Coronary artery (tissue), 2 donors: ENCODE results near the gene PHF13.

Experiments used
- DNase-seq: peaks from one replicate; pipeline ENCODE4 v3.0.0-alpha.2; 2017; ENCODE audit warnings: low spot score
- H3K27ac ChIP-seq, 2 donors: fragments of 200-600 bp; sonication (generic); one replicate each; pipeline ENCODE4 v1.5.1; 2016 to 2019
- H3K4me3 ChIP-seq: fragments of 200-600 bp; sonication (generic); 2 replicates; pipeline ENCODE4 v1.5.1; 2016; ENCODE audit warnings: mild to moderate bottlenecking, moderate library complexity
- TF ChIP-seq, protein P1 (sequence below): fragments of 200-600 bp; sonication (generic); IDR thresholded peaks from one replicate; pipeline ENCODE4 v1.5.1; 2019; ENCODE audit warnings: antibody characterized with exemption

The PHF13 gene

DNA sequence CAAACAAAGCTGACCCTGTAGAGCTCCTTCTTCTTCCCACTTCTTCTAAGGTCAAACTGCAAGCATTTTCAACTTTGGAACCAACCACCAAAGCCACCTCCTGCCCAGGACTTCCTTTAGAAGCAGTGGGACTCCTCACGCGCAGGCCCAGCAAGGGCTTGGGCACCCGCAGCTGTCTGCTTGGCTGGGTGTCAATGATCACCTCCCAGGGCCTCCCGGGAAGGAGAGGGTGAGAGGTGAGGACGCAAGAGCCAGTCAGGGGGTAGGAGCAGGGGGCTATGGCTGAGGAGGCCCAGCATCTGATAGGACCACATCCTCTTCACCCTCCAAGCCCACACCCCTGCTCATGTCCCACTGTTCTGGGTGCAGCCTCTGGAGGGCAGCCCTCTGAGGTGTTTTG is 21.1 kb upstream of the PHF13 start:
- TF ChIP-seq, protein P1, sequence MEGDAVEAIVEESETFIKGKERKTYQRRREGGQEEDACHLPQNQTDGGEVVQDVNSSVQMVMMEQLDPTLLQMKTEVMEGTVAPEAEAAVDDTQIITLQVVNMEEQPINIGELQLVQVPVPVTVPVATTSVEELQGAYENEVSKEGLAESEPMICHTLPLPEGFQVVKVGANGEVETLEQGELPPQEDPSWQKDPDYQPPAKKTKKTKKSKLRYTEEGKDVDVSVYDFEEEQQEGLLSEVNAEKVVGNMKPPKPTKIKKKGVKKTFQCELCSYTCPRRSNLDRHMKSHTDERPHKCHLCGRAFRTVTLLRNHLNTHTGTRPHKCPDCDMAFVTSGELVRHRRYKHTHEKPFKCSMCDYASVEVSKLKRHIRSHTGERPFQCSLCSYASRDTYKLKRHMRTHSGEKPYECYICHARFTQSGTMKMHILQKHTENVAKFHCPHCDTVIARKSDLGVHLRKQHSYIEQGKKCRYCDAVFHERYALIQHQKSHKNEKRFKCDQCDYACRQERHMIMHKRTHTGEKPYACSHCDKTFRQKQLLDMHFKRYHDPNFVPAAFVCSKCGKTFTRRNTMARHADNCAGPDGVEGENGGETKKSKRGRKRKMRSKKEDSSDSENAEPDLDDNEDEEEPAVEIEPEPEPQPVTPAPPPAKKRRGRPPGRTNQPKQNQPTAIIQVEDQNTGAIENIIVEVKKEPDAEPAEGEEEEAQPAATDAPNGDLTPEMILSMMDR, result no peak
- DNase-seq, result no peak
- Histone ChIP-seq H3K4me3 (no peak overlapping the region), H3K27ac (peak overlapping the region; percentile 76 to 77)

DNA sequence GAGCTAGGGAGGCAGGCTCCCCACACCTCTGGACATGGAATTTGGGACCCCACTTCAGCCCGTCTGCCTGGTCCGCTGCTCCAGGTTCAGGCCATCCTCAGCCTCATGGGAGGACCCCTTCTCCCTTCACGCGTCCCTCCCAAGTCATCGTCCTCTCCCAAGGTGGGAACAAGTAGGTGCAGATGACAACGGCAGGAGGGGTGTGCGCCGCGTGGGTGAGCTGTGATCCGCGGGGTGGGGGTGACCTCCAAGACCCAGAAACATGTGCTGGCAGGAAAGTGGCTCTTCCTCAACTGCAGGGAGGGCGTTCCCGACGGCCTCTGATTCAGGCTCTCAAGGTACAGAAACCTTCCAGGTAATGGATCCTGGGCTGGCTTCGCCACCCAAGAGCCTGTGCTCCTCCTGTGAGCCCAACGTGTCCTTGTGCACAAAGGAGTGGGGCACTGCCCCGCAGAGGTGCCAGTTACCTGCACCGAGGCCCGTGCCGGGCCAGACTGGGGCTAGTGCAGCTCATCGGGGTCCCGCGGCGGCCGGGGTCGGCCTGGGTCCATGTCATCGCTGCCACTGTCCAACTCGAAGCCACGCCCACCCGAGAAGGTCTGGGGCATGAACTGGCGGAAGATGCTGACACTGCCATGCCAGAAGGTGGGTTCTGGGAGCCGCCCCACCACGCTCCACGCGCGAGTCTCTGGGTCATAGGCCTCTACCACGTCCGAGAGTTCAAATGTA is 20.5 kb upstream of the PHF13 start:
- Histone ChIP-seq H3K4me3 (no peak overlapping the region), H3K27ac (peak overlapping the region; percentile 76 to 77)
- no peak for DNase-seq
- TF ChIP-seq, protein P1, result no peak

DNA sequence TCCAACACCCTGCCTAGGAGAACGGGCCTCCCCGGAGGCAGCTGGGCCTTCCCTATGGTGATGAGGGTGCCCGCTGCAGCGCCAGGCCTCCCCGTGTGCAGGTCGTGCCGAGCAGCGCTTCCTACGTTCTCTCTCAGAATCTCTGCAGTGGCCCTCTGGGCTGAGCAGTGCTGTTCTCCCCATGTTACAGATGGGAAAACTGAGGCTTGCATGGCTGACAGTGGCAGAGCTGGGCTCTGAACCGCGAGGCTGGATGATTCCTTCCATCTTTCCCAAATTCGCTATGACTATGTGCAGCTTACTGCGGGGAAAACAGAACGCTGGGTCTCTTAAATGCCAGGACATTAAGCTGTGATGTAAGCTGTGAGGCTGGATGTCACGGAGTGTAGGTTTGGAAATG is 19.7 kb upstream of the PHF13 start:
- Histone ChIP-seq H3K4me3 (no peak overlapping the region), H3K27ac (peak overlapping the region in 1 of 2 donors; percentile 33)
- TF ChIP-seq, protein P1, result no peak
- no peak for DNase-seq

DNA sequence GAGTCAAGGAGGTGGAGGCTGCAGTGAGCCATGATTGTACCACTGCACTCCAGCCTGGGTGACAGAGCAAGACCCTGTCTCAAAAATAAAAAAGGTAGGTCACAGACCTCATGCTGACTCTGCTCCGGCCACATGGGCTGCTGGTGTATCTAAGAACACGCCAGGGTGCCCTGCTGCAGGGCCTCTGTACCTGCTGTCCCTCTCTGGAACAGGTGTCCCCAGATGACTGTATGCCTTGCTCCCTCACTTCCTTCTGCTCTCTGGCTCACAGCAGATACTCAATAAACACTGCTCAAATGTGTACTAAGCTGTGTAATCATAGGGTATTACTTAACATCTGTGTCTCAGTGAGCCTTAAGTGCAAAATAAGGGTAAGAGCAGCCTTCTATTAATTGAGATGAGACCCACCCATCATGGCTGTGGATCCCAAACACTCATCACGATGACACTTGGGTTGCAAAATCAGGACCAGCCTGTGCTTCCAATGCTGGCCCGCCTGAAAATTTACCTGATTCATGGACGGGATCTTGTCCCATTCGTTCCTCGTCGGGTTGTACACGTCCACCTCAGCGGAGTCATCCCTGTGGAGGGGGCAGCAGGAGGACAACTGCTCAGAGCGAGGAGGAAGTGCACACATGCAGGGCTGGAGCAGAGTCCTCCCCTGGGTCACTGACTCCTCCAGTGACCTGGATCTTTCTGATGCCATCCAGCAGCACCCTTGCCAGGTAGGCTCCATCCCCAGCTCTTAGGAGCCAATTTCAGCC is 18.4 kb upstream of the PHF13 start:
- no peak for DNase-seq
- TF ChIP-seq, protein P1, result no peak
- H3K4me3 ChIP-seq, result no peak overlapping the region
- no peak overlapping the region for H3K27ac ChIP-seq

DNA sequence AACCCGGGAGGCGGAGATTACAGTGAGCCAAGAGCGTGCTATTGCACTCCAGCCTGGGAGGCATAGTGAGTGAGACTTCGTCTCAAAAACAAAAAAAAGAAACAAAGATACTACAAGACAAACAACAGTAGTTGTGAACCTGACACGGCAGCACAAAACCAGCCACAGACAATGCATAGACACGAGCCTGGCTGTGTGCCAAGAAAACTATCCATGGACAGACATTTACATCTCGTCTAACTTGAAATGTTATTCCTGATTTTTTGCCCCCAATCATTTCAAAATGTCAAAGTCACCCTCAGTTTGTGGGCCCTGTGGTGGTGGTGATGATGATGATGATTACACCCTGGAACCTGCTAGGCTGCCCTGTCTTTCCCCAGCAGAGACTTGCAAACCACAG is 17.2 kb upstream of the PHF13 start:
- DNase-seq, result no peak
- TF ChIP-seq, protein P1, result no peak
- H3K4me3 ChIP-seq, result peak overlapping the region; percentile 52
- H3K27ac ChIP-seq, result peak overlapping the region in 1 of 2 donors; percentile 54

DNA sequence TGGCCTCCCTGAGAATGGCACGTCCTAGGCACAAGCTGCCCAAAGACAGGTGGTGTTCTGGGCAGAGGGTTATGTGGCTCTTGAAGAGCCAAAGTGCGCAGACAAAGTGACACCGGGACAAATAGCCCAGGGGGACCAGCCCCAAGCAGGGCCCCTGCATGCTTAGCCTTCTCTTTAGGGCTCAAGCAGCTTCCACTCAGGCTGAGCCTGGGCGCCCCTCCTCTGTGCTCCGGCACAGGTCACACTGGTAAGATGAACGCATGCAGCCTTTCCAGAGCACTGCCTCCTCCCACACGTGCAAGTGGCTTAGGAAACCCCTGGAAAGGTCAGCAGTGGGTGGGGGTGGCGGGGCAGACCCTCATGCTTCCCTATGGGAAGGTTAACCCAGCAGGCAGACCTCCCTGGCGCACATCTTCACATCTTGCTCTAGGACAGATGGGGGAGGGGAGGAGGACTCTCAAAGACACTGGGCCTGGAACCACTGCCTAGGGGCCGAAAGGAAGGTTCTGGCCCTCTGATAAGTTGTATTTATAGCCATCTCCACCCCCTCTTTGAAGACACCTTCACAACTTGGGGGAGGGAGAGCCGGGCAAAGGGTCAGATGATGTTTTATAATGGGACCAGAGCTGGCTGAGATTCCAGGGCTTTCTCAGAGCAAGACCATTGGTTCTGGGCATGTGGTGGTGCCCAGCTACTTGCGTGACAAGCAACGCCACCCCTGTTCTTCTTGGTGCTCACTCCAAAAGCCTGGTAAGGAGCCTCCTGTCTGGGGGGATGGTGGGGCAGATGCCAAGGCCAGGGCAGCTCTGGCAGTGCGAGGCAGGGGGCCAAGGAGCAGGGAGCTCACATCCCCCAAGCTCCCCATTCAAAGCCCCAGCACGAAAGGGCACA is 16.4 kb upstream of the PHF13 start:
- no peak for DNase-seq
- Histone ChIP-seq H3K4me3 (peak overlapping the region; percentile 52), H3K27ac (peak overlapping the region; percentile 46 to 54)
- TF ChIP-seq, protein P1, result no peak
